Left renal cortex interstitium (tissue), 4 donors: ENCODE measurements around the gene HIGD2A. TPM values are rescaled to one million over a fixed set of nuclear protein-coding genes. Genes with fewer than 3 reads are reported as not detected.

Source experiments
- DNase-seq, 4 donors: peaks; one replicate each; pipeline ENCODE4 v3.0.0-alpha.2; 2013; ENCODE audit warnings: low read depth in 4 of 4, low spot score in 2 of 4, missing footprints in 1 of 4
- polyA plus RNA-seq, 4 donors: library from polyadenylated mRNA; unstranded; fragments of 120-200 nt; gene quantifications; one replicate each; pipeline ENCODE4 v1.2.1, GENCODE V29; 2013; ENCODE audit not compliant: insufficient read length in 4 of 4

Gene HIGD2A, protein sequence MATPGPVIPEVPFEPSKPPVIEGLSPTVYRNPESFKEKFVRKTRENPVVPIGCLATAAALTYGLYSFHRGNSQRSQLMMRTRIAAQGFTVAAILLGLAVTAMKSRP
- 100 to 1,000 TPM in 3 of 4 donors, 10 to 100 TPM in 1; 99.5 to 151 (median 115) TPM for polyA plus RNA-seq

- DNase-seq, result peak; percentile 97 to 99 (median 98)
Observed at GRCh38 chr5:176388444-176389134, at the start of gene HIGD2A, which contains the start of gene NOP16. Gene HIGD2A (plus strand): TSS chr5:176388751. CDS start chr5:176388820, 69 bp downstream. Gene NOP16 (minus strand): TSS chr5:176388598. CDS start chr5:176388539, 59 bp downstream.

GRCh38 chr5:176339304-176339703 is 49.2 kb upstream of the HIGD2A start:
- no peak for DNase-seq

DNA sequence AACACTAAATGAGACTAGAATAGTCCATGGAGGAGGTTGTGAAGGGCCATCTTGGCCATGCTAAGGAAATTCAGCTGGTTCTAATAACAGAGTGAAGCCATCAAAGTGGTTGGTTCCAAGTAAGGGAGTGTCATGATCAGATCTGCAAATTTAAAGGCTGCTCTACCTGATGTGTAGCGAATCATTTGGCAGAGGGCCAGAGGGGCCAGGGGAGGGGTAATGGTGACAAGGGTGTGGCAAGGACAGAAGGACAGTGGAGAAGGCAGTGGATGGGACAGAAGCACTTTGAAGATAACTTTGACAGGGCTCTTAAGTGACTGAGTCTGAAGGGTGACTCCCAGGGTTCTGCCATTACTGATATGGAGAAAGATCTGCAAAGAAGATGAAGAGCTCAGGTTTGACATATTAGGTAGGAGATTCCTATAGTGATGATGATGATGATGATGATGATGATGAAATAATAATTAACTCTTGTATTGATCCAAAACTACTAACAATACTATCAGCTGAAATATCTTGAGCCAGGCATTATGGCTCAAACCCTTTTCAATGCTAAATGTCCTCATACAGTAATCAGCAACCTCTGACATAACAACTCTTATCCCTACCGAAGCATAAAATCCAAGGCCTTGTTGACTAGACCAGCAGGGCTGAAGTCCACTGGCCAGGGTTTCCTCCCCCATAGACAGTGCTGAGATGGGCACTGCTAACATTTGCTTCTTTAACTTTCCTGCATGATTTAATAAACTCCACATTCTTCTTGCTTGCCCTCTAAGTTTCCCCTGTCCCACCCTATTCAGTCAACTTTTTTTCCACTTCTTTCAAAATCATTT is 47.0 kb upstream of the HIGD2A start:
- DNase-seq, result no peak

DNA sequence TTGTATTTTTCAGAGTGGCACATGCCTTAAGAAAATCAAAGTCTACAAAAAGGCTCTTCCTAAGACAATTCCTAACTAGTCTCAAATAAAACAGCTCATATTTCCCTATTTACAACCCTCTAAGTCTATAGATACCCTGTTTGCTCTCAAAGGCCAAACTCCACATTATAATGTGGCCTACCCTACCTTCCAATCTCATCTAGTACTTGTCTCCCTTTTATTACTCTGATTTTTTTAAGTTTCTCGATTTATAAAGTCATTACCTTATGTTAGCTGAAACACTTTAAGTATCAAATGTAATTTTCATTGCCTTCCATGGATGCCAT is 46.4 kb upstream of the HIGD2A start:
- no peak for DNase-seq

DNA sequence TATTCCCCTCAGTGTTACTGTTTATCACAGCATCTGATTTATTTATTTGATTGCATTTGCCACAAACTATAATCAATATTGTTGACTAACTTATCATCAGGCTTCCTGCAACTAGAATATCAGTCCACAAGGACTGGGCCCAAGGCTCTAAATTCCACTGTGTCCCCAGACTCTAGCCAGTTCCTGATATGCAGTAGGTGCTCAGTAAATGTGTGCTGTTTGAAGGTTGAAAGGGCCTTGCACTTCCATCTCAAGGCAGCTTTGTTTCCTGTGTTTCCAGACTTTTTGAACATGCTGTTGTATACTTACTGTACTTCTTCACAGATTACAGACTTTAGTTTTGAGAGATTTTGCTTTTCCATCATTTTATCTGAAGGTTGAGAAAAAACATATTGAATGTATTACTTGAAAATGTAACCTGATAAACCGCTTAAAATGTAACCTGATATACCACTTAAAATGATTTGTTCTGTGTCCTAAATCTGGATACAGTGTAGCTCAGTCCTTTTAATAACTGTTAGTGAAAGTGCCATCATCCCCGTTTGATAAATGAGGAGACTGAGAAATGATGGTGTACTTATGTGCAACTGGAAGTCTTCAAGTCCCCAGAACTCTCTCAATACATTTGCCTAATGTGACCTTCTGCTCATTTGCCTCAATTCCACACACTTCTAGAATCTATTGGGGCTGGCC is 45.6 kb upstream of the HIGD2A start:
- DNase-seq, result no peak

DNA sequence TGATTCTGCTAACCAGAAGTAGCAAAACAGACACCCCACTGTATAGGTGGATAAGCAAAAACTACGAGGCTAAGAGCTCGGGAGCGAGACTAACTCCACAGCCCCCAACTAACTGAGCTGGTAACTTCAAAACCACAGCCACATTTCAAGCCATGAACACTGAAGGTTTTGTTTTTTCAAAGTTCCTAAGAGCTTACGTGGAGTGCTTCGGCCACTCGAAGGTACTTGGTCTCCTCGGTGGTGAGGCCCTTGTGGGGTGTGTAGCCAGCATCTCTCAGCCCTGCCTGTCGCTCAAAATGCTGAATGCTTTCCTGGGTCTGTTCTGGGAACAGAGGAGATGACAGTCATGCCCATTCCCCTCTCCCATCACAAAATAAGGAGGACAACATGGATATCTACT is 38.1 kb upstream of the HIGD2A start:
- DNase-seq, result no peak

- DNase-seq, result no peak
Observed at GRCh38 chr5:176352116-176352878, 36.3 kb upstream of the HIGD2A start.

DNA sequence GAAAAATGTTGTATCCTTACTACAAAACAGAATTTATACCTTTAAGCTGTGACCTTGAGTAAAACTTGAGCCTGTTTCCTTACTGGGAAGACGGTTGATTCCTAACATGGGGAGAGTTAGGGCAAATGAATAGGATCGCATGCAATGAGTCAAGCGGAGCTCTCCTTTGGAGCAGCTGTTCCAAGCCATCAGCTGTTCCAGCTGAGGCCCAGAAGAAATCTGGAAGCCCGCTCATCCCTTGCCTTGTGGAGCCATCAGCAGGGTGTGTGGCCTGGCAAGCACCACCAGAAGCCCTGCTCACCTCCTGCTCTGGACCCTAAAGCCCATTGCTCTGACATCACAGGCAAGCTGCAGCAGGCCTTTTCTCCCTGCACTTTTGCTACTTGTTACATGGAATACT is 35.0 kb upstream of the HIGD2A start:
- DNase-seq, result no peak

DNA sequence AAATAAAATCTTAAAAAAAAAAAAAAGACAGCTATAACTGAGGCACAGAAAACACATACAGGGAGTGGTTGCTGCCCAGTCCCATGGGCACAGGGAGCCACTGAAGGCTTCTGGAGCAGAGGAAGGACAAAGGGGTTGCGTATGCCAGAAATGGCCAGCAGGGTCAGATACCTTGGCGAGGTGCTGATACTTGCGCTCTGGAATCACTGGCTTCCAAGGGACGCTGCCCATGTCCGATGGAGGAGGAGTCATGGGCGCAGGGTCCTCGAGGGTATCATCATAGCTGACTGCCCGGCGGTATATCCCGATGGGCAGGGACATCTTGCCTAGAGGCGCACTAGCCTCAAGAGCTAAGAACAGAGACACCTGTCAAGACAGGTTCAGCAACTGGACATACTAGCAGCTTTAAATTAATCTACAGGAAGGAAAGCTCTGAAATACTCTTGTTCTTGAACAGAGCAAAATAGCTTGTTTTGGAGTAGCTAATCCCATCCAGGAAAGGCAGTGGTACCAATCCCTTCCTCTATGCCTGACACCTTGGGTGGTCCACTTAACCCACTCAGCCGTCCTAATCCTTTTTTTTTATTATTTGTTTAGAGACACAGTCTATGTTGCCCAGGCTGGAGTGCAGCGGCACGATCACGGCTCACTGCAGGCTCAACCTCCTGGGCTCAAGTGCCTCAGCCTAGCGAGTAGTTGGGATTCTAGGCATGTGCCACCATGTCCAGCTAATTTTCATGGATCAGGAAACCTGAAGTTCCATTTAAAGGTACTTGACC is 33.0 kb upstream of the HIGD2A start:
- no peak for DNase-seq

DNA sequence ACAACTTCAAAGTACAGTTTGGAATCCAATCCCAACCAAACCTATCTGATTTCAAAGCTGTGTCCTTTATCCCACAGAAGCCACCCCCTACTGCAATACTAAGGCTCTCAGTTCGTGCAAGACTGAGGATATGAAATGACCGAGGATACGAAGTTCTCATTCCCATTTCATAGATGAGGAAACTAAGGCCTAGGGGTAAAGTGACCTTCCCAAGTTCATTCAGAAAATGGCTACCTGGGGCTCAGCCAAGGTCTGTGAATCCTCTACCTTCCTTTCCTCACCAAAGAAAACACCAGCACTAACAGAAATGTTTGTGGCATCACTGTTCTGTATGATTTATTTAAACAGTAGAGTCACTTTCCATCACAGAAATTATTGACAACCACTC is 32.4 kb upstream of the HIGD2A start:
- no peak for DNase-seq

DNA sequence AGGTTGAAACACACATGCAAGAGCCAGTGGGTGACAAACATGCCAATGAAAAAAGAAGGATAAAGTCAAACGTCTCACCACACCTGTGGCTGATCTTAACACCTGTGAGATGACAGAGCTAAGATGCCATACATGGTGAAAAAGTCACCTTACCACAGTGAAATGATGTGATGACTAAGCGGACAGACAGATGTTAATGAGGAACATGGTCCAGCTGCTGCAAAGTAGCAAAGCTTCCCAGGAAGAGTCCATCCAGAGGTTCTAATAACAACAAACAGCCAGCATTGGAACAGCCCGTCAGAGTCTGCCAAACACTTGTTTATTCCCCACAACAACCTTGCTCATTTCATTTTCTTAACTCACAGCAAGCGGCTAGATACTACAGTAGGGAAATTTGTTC is 28.9 kb upstream of the HIGD2A start:
- DNase-seq, result no peak

DNA sequence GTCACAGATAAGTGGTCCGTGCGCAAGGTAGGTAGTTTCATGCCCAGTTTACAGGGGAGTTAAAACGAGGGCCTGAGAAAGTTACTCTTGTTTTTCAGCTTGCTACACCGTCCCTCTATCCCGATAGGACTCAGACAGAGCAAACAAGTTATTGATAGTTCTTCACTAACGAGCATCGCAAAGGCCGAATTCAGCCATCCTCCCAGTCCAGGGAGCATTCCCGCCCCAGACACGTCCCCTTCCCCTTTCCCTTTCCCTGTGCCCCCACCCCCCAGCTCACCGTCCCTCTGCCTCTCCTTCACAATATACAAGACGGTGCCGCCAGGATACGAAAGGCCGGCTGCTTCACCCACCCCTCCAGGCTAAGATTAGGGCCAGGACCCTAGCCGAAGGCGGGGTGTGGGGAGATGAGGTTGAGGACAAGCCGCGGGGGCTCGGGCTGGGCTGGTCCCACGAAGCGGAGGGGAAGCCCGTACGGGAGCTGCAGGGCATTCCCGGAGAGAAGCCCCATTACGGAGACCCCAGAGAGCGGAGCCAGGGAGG is 27.6 kb upstream of the HIGD2A start:
- peak in 1 of 4 donors; percentile 14 for DNase-seq

DNA sequence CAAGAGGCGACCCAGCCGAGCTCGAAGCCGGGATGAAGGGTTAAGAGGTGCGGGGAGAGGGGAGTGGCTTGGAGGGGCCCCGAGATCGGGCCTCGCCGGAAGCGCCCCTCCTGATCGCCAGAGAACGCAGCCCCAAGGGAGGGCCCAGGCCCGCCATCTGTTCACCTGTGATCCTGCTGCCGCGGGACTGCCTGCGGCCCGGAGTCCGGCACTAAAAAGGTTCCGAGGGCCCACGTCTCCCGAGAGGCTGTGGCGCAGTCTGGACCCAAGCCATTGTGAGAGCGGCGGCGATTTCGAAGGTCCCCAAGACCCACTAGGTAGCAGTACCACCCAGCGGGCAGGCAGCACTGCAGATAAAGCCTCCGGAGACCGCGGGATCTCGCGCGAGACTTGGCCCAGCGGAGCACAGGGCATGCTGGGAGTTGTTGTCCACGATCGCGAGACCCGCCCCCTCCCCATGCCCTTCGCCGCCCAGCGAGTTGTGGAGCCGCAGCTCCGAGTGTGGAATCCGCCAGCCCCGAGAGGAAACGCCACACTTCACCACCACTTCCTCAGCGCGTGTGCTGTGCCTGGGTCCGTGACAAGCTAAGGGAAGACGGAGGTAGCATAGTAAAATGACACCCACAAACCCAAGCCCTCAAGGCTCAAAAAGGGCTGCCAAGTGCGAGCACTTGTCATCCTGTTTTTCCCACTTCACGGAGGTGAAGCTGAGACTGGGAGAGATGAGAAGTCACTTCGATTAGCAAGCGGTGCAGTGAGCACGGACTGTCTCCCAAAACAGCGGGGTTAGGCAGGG is 26.9 kb upstream of the HIGD2A start, which contains the start of gene KIAA1191:
Gene KIAA1191, minus strand, starts transcription at position 328 of the 796 bp plus-strand sequence. CDS start 2,256 bp downstream, outside the sequence.
- peak; percentile 75 to 86 (median 82) for DNase-seq

- no peak for DNase-seq
Observed at GRCh38 chr5:176362233-176362490, 26.4 kb upstream of the HIGD2A start.

DNA sequence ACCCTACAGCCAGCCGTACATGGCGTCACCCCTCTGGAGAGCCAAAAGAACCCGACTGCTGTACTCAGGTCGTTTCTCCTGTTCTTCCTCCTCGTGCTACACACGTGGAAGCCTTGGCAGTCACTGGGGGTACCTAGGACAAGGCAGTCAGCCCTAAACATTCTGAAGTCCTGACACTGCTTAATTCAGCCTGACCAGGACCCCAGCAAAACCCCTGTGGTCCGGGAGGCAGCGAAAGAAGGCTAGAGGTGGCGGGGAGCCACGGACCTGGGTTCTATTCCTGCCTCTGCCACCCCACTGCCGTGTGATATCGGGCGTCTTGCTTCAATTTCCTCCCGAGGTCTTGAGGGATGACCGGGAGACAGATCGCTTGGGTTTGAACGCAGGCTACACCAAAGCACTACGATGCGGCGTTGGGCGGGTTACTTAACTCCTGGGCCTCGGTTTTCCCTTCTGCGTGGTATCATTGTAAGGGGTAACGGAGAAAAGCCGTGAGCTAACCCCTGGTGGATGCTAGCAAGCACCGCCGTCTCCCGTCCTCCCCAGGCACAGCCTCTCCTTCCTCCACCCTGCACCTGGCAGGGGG is 23.7 kb upstream of the HIGD2A start:
- no peak for DNase-seq

DNA sequence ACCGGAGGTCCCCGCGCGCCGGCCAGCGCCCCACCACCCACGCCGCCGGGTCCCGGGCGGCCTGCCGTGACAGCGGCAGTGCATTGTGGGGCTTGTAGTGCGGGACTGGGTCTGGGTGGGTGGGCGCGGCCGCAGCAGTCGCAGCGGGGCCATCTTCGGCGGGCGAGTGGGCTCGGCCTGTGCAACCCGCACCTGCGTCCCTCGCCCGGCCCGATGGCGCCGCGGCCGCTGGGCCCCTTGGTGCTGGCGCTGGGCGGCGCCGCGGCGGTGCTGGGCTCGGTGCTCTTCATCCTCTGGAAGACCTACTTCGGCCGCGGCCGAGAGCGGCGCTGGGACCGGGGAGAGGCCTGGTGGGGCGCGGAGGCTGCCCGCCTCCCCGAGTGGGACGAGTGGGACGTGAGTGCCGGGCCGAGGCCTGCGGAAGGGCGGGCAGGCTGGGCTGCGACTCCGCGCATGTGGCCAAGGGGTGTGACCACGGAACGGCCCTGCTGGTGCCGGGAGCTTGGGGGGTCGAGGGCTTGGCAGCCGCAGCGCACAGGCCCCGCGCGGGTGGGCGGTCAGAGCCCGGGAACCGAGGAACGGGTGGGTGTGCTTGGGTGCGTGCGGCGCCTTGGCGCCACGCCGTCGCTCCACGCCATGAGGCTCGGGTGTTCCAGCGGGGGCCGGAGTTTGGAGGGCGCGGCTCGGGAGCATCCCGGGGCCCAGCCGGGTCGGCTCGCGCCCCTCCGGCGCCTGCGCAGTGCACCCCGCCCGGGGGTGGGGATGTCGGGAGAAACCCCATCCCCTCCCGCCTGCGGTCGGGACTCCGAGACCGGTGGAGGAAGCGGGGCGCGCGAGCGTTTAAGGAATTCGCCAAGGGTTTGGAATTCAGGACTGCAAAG is 23.0 kb upstream of the HIGD2A start, which contains the start of gene ARL10:
Gene ARL10, plus strand, starts transcription at position 137 of the 881 bp plus-strand sequence. Its CDS starts 77 bp downstream, at position 214.
- DNase-seq, result peak in 2 of 4 donors; percentile 16 to 17
